GM21825 (cell line): ENCODE measurements around the gene APH1B.
"Not testable (repeated sequence)": the region's sequence is repeated elsewhere in the genome, so short reads cannot be mapped to it uniquely, and the experiment has no call there.

Experiments
- ATAC-seq: cut with Tn5 transposase; IDR thresholded peaks from one replicate; pipeline ENCODE4 v1.9.1; 2021; ENCODE audit warnings: mild to moderate bottlenecking, moderate library complexity; ENCODE audit not compliant: unreplicated experiment

APH1B gene

DNA sequence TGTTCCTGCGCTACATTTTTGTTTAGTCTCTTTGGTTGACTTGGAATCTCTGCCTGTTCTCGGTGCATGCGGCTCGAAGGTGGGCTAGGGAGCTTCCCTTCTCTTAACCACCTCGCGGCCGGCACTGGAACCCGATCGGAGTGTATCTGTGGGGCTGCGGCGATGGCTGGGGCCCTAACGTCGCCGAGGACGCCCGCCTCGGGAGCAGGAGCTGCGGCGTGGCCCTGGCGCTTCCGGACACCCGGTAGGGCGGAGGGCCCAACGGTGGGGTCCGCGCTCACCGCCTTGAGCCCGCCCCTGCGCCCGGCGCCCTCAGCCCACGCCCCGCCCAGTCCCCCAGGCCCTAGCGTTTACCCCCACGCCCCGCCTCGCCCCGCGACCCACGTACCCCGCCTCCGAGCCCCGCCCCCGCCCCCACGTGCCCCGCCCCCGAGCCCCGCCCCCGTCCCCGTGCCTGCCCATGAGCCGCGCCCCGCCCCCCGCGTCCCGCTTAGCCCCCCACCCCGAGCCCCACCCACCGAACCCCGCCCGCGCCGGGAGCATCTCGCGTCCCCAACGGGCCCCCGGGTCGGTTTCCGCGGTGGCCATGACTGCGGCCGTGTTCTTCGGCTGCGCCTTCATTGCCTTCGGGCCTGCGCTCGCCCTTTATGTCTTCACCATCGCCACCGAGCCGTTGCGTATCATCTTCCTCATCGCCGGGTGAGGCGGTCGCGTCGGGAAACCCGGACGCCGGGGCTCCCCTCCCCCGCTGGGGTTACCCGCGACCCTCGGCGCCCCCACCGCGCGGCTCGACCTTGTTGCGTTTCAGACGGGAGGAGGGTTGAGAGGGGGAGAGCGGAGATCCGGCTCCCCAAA lies at the start of gene APH1B:
Gene APH1B (plus strand): TSS at position 568 of the 855 bp plus-strand sequence. CDS start 19 bp downstream, at position 587.
- peak; percentile 69 for ATAC-seq

DNA sequence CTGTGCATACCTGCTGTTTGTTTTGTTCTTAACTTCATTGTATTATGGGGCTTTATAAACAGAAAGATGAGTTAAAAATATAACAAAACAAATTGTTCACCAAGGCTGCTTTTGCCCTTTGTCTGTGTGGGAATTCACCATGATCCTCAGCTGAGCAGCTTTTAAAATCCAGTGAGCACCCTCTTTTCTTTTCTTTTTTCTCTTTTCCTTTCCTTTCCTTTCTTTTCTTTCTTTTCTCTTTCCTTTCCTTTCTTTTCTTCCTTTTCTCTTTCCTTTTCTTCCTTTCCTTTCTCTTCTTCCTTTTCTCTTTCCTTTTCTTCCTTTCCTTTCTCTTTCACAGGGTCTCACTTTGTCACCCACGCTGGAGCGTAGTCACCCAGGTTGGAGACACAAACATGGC lies 49.7 kb upstream of the APH1B start:
- ATAC-seq = no peak

DNA sequence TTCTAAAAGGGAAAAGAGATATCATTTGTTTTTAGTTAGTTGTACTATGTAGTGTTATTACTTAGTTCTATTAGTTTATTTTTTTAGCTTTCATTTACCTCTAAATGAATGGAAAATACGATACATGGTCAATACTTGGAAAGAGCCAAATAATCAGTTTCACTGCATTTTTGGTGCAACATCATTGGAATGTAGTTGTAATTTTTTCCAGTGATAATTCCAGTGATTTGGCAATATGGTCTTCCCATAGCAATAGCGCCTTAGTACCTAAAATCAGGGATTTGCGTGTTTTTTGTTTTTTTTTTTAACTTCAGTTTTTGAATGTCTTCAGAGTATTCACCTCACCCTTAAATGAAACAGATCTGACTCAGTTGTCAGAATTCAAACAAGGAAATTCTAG lies 46.2 kb upstream of the APH1B start:
- no peak for ATAC-seq

DNA sequence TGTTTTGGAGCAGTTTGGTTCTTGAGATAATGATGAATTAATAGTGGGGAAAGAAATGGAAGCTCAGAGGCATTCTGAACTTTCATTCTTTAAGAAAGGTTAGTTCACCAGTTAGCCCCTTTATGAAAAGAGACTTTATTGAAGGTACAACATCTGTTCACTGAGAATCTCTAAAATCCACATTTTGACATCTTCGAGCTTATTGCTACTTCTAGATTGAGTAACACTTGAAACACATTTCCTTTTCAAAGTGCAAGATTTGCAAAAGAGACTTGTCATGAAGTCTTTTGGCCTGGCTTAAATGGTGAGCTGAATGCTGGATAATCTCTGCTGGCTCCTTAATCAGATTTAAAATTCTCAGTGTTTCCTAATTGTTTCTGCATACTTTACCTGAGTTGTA lies 45.7 kb upstream of the APH1B start:
- ATAC-seq = no peak

DNA sequence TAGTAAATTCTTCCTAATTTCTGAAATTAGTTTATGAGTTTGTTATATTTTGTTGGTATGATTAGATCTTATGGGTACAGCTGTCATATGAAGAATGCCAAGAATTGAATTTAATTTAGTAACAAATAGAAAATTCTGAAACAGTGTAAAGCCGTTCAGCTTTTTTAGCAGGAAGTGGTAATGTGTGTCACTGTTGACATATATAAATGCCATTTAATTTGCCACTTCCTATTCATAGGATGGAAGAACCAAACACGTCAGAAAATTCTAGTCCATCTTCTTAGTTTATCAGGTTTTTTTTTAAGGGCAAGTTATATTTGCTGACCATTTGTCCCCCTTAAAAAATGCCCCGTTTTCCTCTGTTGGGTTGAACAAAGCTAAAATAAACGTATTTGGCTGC lies 45.0 kb upstream of the APH1B start:
- ATAC-seq = no peak

DNA sequence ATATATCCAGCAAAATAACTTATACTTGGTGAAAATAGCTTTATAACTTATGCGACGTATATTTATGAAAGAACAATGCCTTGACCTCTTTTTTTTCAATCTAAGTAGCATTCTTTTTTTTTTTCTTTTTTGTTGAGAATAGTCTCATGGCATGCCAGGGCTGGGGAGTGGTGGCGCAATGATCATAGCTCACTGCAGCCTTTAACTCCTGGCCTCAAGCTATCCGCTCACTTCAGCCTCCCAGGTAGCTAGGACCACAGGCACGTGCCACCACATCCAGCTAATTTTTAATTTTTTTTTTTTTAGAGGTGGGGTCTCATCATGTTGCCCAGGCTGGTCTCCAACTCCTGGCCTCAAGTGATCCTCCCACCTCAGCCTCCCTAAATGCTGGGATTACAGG lies 44.5 kb upstream of the APH1B start:
- ATAC-seq = no peak

DNA sequence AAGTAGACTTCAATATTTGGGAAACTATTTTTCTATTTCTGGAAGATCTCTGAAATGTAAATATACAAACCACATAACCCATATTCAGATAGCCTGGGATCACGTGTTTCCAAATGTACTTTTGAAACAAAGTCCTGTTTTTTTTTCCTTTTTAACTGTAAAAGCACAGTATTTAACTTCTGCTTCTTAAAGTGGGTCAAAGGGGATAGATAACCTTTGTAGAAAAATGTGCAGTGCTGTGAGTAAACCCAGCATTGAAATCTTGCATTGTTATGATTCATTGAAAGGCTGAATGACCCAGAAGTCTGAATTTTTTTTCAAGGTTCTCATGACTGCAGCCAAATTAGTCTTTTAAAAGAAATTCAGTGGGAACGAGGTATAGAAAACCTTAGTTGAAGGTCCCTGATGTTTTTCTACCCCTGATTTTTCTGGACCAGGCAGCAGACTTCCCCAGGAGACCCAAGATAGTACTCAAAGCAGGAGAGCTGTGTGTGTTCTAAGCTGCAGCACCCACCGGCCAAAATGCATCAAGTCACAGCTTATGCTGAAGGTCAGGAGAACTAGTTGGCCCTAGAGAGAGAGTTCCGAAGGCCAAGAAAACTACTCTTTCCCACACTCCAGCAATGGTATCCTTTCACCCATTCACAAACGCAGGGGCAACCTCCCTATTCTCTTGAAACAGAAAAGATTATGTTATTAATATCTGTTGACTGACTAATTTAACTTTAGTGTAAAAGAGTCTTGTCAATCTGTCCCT lies 43.6 kb upstream of the APH1B start:
- no peak for ATAC-seq

DNA sequence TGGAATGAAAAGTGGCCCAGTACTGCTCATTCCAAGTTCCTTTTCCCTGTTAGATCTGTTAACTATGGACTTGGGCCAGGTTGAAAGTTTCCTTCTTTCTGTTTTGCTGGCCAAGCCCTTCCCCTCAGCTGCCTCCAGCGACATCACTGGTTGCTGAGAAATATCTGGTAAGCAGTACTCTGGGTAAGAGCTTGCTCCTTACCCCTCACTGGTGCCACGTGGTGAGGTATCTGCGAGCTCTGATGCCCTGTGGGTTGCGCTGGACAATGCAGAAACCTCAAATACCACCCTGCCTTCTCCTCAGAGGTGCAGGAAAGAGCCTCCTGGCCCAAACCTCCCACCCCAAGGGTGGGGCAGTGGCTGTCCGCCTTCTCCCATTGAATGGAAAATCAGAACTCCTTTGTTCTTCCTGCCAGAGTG lies 42.9 kb upstream of the APH1B start:
- ATAC-seq = no peak

DNA sequence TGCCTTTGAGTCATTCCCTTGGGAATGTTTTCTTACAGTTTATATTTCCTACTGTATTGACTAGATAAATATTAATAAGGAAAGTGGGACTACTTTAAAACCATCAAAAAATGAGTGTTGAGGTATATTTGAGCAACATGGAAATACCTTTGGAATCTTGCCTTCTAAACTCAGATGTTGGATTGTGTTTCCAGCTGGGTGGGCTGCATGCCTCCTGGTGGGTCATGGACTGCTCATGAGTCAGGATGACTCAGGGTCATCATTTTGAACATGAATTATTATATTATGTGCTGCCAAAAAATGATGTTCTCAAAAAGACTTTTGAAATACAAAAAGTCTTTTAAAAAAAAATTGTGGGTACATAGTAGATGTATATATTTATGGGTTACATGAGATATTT lies 41.1 kb upstream of the APH1B start:
- no peak for ATAC-seq

DNA sequence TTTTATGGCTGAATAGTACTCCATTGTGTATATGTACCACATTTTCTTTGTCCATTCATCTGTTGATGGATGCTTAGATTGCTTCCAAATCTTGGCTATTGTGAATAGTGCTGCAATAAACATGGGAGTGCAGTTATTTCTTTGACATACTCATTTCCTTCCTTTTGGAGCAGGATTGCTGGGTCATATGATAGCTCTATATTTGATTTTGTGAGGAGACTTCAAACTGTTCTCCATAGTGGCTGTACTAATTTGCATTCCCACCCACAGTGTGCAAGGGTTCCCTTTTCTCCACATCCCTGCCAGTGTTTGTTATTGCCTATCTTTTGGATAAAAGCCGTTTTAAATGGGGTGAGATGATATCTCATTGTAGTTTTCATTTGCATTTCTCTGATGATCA lies 40.3 kb upstream of the APH1B start:
- not testable (repeated sequence) for ATAC-seq

DNA sequence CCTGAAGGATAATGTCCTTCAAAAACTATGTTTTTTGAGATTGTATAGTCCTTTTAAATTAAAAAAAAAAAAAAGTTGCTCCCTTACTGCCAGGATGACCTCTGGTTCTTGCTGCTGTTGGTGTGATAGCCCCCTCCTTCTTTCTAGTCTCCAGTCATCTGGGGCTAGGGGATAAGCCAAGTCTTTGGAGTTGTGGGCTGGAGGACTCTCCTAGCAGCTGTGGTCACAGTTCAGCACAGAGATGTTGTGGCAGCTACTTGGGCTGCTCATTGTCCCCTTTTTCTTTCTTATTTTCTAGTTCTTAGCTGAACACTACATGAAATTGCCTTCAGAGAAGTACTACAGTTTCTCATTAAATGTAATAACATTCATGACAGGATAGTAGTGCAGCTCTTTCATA lies 39.2 kb upstream of the APH1B start:
- ATAC-seq = no peak

DNA sequence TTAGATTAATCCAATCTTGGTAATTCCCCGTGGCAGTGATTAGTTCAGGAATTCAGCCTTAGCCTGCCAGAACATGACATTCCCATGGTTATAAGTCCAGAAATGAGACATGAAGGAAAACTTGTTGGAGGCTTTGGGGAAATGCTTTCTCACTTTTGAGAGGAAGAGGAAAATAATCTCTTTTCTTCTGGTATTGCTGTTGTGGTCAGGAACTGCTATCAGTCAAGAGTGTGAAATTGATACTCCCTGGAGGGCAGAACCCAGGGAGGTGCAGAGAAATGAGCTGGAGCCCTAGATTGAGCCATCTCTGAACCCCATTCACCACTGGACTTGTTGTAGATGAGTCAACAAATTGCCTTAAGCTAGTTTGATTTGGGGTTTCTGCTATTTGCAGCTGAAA lies 38.6 kb upstream of the APH1B start:
- ATAC-seq = no peak

DNA sequence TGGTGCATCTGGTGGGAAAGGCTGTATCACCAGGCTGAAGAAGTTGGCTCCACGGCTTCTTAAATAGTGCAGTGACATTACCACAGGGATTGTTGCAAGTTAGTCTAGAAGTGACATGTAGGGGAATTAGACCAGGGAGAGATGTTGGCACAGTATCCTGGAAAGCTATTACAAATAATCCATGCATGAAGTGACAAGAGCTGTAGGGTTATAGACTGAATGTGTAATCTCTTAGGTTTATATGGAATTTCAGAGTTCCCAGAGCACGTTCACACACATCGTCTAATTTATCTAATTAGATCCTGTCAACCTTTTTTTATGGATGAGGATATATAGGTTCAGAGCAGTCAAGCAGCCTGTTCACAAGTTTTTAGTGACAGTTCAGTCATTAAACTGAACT lies 37.3 kb upstream of the APH1B start:
- no peak for ATAC-seq

DNA sequence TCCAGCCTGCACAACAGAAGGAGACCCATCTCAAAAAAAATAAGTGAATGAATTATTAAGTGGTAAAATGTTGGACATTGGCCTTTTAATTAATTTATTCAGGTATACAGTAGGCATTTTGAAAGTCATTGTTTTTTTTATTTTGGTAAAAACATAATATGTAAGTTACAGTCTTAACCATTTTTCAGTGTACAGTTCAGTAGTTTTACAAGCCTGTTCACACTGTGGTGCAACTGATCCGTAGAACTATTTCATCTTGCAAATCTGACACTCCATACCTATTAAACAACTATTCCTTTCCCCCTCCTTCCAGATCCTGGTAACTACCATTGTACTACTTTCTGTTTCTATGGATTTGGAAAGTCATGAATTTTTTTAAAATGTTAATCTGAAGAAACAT lies 36.1 kb upstream of the APH1B start:
- ATAC-seq = no peak

DNA sequence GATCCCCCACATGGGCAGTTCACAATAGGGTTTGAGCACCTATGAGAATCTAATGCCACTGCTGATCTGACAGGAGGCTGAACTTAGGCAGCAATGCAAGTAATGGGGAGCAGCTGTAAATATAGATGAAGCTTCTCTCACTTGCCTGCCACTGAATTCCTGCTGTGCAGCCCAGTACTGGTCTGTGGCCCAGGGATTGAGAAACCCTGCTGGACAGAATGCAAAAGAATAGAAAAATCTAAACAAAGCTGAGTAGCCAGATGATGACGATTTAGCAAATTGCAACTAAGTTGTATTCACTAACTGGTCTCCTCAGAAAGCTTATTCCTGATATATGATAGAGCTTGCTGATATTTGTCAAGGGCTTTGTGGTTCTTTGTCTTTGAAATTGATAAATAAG lies 34.3 kb upstream of the APH1B start:
- ATAC-seq = no peak

DNA sequence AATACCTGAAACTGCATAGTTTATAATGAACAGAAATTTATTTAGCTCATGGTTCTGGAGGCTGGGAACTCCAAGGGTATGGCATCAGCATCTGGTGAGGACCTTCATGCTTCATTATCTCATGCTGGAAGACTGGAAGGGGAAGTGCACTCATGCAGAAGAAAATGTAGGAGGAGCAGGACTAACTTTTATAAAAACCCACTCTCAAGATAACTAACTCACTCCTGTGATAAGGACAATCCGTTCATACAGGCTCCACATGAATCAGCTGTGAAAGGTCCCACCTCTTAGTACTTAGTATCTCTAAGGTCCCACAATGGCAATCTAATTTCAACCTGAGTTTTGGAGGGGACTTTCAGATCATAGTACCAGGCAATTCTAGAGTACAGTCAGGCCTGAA lies 33.6 kb upstream of the APH1B start:
- no peak for ATAC-seq

DNA sequence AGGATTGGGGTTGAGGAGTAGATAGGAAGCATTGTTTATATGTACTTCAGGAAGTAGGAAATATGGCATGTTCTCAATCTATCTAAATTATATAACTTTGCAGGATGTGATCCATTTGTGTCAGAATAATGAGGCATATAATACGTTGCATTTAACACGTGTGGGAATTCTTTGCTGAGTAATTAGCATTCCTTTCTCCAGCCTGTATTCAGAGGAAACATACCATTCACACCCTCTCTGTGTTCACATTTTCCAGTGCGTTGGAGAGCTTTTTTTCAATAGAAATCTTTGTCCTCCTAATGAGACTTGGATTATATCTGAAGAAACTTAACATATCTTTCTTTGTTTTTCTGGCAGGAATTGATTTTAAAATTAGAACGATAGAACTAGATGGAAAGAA lies 33.0 kb upstream of the APH1B start:
- no peak for ATAC-seq

DNA sequence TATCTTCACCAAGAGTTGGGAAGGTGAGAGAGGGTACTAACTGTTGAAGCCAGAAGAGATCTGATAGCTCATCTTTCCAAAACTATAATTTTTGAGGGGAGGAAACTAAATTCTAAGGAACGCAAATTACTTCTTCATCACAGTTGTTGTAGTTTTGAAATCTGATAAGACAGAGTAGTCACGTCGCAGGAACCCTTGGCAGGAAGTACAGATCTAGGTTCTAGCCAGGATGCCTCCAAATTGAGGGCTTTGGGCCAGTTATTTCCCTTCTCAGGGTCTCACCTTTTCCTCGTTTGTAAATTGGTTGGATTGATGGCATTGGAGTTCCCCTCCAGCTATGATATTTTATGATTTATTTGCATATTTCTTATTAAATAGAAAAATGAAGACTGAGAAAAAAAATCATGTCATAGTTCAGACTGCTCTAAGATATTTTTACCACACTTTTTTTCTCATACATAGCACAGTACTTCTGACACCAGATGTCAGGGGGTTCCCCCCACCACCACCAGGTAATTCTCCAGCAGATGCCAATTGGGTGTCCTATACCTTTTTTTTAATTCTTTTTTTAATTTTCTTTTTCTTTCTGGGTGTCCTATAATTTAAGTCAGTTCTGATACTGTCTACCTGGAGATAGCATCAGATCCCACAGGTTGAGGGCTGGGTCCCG lies 32.3 kb upstream of the APH1B start:
- ATAC-seq = no peak

DNA sequence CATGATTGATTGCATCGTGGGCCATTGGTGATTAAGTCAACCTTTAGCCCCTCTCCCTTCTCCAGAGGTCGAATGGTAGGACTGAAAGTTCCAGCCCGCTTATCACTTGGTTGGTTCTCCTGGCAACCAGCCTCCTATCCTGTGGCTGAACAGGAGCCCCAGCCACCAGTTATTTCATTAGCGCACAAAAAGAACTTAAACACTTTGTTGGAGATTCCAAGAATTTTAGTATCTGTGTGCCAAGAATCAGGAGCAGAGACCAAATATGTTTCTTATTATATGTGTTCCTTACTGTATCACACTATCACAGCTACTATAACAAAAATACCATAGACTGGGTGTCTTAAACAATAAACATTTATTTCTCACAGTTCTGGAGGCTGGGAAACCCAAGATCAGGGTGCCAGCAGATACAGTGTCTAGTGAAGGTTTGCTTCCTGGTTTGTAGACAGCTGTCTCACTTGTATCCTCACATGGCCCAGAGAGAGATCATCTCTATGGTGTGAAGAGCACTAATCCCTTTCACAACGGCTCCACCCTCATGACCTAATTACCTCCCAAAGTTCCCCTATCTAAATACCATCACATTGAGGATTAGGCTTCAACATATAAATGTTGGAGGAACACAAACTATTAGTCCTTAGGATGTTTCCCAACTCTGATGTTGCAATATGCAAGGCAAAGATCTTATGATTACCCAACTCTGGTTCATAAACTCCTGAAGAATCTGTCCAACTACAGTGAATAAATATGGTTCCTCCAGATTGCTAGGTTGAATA lies 30.5 kb upstream of the APH1B start:
- ATAC-seq = no peak

DNA sequence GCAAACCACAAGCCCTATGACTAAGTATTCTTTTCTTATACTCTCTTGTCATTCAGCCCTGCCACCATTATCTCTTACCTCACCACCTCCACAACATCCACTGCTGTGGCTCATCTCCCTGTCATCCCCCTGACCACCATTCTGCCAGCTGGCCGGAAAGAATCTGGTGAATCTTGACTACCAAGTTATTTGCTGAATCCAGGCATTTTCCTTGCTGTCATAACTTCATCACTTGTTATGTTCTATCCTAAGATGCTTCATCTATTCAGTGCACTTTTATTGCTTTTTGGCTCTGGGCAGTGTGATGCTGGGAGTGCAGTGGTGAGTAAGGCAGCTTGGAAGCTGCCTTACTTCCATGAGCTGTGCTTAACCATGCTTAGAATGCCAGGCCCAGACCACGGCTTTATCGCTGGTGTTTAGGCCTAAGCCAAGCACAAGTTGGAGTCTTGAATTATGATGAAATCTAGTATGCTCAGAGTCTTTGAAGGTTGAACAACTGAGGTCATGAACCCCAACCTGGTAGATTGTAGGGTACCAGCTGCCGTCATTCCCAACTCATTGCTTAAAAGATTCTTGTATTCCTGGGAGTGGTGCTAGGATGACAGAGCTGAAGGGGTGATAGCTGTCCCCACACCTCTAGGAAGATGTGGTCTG lies 27.0 kb upstream of the APH1B start:
- ATAC-seq = no peak
